Measurements from ENCODE around the gene COL11A2.

COL11A2 gene

GRCh38 chr6:33169291-33170175 is 22.7 kb downstream of the COL11A2 start:
- no peak overlapping the region for H3K27ac ChIP-seq
- no peak for TF ChIP-seq CTCF (conservative IDR thresholded peaks at IDR 0.05)
- TF ChIP-seq ZFX (IDR thresholded peaks at IDR 0.05), result no peak

GRCh38 chr6:33168639-33169038 is 23.6 kb downstream of the COL11A2 start:
- no peak for TF ChIP-seq ZFX (IDR thresholded peaks at IDR 0.05)
- TF ChIP-seq CTCF (conservative IDR thresholded peaks at IDR 0.05), result no peak
- H3K27ac ChIP-seq, result no peak overlapping the region

GRCh38 chr6:33168284-33168601 is 24.0 kb downstream of the COL11A2 start:
- TF ChIP-seq ZFX (IDR thresholded peaks at IDR 0.05) (no peak), CTCF (conservative IDR thresholded peaks at IDR 0.05) (no peak)
- no peak overlapping the region for H3K27ac ChIP-seq

- no peak overlapping the region for H3K27ac ChIP-seq
- no peak for TF ChIP-seq ZFX (IDR thresholded peaks at IDR 0.05)
- no peak for TF ChIP-seq CTCF (conservative IDR thresholded peaks at IDR 0.05)
These were observed 24.6 kb downstream of the COL11A2 start for GRCh38 chr6:33167374-33168283.

GRCh38 chr6:33166811-33167210 is 25.5 kb downstream of the COL11A2 start:
- no peak overlapping the region for H3K27ac ChIP-seq
- TF ChIP-seq ZFX (IDR thresholded peaks at IDR 0.05), result no peak
- TF ChIP-seq CTCF (conservative IDR thresholded peaks at IDR 0.05), result no peak

- no peak overlapping the region for H3K27ac ChIP-seq
- TF ChIP-seq ZFX (IDR thresholded peaks at IDR 0.05), result no peak
- no peak for TF ChIP-seq CTCF (conservative IDR thresholded peaks at IDR 0.05)
These were observed 25.9 kb downstream of the COL11A2 start for GRCh38 chr6:33166363-33166762.
